OCI-M2 (cell line): ENCODE data around the gene CDH23.
"Not testable (repeated sequence)": the region's sequence is repeated elsewhere in the genome, so short reads cannot be mapped to it uniquely, and the experiment has no call there.

Experiments
- DNase-seq: peaks from one replicate; lab custom pipeline; 2025; ENCODE audit not compliant: unreplicated experiment; lab: John Stamatoyannopoulos, UW

The CDH23 gene

DNA sequence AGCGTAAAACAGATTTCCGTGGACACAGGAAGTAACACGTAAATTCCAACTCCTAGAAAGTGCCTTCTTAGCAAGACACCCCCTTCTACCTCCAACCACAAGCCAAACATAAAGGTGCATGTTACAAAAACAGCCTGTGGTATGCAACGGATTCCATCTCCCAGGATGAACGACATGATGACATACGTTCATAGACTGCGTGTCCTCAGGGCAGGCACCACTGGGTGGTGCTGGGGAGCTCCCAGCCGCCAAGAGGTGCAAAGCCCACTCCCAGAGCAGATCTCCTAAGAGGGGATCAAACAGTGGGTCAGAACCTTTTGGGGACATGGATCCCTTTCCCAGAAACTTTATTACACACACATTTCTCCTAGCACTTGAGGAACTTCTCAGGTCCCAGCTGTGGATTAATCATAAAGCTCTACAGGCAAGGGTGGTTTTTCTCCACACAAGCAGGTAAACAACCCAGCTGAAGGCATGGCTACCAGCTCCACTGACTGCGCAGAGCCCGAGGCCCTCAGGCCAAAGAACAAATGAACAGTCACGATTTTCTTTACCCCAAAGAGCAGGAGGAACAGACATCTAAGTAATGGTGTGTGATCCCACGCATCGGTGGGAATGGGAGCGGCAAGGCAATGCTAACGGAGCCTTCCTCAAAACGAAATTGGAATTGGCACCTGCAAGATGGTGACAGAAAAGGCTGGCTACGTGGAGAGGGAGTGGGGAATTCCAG, 440.5 kb downstream of the CDH23 start:
- DNase-seq, result no peak

DNA sequence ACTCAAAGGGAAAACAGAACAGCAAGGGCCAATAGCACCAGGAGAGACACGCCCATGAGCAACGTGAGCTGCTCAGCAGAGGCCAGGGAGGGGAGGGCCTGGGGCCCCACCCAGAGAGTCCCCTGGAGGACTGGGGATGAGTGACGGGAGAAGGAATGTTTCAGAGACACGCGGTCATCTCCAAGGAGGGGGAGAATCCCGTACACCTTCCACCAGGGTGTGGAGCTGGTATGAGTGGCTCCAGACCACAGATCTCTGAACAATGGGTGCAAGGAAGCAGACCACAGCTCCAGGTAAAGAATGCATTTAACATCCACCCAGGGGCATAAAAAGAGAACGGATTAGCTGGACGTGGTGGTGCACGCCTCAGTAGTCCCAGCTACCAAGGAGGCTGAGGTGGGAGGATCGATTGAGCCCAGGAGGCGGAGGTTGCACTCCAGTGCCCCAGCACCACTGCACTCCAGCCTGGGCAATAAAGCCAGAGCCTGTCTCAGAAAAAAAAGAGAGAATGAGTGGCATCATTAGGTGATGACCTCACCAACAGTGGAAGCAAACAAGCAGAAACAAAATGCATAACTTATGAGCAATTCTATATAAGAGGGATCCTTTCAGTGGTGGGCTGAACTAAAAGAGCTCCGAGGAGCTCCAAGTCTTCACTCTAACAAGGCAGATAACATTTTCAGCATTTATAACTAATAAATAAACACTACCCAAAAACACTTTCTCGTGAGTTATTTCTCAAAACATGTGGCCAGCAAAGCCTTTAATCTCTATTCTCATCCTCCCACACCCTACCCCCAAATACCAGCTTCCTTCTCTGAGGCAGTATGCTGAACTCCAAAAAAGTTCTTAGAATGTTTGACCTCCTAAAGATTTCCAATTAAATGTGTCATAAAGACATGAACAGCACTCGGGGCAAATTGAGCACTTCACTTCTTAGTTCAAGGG, 441.8 kb downstream of the CDH23 start:
- no peak for DNase-seq

DNA sequence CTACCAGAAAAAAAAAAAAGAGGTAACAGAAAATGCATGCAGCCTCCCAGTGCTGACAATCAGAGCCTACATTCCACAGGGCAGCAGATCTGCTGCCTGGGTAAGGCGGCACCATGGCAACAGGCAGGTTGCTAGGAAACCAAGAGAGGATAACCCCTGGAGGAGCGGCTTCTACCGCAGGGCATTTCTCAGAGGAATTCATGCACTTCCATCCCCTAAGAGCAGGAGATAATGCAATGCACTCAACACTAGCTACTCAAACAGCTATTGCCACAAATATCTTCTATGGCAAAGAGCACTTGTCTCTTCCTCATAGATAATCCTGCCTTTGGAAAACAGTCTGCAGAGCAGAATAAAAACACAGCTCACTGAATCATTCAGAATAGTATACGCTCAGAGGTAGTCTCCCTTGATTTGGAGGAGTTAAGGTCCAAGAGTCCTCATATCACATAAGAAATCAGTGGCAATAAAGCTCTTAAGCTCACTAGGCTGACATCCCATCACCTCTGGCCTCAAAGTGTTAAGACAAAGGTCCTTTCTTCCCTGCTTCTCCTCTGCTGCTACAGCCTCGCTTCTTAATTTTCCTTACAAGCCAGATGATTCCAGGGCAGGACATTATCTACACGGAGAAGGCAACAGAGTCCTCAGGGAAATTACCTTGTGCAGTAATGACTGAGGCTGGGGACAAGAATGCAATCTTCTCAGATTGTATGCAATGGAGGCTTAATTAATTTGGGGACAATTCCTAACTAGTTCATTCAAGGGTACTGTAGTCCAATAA, 443.6 kb downstream of the CDH23 start:
- no peak for DNase-seq

DNA sequence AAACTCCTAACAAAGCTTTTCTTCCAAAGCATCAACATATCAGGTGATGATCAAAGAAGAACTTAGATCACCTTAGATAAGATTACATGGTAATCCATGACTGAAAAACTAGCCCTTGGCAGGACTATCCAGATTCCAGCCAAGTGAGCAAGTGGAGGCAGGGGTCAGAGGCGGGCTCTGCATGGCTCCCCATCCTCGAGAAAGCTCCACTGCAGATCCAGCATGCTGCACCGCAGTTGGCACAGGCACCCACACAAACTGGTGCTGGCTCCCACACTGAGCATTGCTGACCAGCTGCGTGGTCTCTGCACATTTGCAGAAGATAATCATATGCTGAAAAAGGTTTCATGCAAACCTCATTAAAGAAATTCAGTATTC, 444.2 kb downstream of the CDH23 start:
- DNase-seq, result no peak

DNA sequence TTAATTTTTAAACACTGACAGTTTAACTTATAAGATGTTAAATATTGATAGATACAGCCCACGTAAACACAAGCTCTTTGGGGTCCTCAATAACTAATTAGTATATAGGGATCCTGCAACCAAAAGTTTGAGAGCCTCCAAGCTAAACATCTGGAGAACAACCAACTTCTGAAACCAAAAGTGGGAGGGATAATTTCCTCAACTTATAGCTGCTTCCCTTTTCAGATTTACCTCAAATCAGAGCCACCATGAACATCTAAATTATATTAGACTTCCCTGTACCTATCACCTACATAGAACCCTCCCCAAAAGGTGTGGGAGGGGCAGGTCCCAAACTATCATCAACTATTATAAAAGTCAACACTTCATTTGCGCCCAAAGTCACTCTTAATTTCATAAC, 445.7 kb downstream of the CDH23 start:
- no peak for DNase-seq

DNA sequence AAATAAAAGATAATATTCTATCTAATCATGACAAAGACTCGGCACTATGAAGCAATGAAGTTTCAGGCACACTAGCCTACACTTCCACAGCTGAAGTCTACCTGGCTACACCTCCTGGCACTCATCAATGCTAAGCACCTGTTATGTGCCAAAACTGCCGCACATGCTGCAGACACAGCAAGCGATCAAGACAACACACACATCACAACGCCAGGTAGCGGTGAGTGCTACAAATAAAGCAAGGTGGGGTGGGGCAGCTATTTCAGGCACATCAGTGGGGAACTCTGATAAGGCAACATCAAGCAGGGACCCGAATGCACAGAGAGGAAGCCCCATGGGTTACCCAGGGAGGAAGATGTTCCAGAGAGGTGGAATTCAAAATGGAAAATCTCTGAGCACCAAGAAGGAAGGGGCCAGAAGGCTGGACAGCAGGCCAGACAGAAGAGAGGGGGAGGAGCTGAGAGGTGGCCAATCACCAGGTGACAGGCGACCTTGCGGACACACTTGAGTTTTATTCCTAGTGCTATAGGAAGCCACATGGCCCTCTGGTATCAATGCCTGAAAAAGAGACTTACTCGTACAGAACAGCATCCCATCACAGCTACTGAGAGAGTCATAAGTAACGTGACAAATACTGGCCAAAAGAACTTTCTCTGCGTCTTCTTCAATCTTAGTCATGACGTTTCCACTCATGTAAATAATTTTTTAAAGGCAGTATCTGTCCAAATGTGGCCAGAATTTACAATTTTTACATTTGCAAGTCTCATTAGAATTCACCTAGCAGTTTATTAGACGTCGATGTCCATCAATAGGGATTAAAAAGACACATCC, 446.4 kb downstream of the CDH23 start:
- no peak for DNase-seq

DNA sequence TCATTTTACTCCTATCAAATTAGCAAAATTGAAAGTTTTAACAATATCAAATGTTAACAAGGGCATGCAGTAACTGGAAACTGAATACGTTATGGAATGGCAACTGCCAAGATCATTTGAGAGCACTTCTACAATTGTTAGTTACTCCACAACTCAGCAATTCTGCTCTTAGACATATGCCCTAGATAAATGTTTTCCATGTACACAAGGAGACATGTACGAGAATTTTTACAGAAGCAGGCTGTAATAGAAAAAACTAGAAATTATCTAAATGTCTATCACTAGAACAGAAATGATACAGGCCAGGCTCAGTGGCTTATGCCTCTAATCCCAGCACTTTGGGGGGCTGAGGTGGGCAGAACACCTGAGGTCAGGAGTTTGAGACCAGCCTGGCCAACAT, 447.4 kb downstream of the CDH23 start:
- no peak for DNase-seq

DNA sequence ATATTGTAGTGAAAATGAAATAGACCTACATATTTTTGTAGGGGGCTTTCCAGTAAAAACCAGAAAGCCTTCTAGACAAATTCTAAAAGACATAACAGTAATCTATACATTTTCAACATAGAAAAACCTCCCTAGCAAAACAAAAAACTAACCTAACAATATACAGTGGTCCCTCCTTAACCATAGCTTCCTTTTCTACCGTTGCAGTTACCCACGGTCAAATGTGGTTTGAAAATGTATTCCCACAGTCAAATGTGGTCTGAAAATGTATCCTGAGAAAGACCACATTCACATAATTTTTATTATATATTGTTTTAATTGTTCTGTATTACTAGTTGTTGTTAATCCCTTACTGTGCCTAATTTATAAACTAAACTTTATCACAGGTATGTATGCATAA, 448.0 kb downstream of the CDH23 start:
- no peak for DNase-seq

DNA sequence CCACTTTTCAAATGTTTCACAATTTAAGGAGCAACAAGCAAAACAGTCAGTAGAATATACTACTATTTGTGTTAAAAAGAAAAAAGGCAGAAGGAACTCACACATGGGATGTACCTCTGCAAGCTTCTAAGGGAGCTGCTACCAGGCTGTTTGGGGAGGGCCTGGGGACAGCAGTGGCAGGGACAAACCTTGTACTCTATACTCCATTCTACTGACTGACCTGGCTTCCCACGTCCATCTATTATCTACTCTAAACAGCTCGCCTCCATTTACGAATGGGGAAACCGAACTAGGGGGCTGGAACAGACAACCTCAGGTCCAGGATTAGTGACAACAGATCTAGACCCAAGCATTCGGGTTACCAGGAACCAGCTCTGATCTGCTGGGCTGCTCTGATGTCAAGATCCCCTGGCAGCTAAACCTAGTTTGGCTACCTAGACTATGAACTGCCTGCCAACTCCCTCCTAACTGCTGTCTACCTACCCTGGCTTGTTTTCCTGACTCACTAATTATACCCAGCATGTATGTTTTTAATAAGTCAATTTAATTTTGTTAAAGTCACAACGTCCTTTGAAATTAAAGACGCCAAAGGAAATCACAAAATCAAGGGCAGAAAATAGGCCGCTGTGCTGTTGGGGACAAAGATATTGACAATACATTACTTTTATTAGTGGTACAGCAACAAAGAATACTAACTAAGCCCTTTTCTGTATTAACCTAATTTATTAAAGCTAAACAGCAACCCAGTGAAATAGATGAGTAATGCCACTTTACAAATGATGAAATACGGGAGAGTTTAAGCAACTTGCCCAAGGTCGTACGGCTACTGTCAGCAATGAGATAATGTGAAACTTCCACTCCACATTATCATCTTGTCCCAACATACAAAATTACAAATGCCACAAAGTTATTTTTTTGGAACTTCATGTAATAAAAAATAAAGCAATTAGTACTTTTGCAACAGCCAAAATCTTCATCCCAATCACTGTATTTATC, 449.0 kb downstream of the CDH23 start:
- no peak for DNase-seq

DNA sequence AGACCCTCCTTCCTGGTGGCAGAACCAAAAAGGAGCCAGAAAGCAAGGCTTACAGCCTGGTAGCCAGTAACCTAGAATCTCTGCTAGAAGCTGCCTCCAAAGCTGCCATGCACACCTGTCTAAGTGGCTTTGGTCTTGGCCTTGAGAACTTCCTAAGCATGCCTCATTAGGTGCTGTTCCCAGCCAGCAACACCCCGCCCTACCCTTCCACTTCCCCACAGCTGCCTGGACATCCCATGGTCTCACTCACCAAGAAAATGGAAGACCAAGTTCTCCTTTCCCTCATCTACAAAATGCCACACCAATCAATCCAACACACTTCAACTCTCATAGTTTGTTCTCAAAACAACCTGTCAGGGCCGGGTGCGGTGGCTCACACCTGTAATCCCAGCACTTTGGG, 450.1 kb downstream of the CDH23 start:
- DNase-seq, result no peak

DNA sequence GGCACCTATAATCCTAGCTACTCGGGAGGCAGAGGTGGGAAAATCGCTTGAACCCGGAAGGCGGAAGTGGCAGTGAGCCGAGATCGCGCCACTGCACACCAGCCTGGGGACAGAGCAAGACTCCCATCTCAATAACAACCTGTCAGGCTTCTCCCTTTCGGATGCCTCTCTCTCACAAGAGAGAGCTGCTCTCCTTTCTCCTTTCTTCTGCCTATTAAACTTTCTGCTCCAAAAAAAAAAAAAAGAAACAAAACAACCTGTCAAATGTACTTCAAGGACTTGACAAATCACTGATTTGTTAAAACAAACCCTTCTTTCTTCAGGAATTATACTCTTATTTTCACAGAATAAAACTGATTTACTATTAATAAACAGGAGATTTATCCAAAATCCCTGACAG, 450.7 kb downstream of the CDH23 start:
- DNase-seq, result no peak

DNA sequence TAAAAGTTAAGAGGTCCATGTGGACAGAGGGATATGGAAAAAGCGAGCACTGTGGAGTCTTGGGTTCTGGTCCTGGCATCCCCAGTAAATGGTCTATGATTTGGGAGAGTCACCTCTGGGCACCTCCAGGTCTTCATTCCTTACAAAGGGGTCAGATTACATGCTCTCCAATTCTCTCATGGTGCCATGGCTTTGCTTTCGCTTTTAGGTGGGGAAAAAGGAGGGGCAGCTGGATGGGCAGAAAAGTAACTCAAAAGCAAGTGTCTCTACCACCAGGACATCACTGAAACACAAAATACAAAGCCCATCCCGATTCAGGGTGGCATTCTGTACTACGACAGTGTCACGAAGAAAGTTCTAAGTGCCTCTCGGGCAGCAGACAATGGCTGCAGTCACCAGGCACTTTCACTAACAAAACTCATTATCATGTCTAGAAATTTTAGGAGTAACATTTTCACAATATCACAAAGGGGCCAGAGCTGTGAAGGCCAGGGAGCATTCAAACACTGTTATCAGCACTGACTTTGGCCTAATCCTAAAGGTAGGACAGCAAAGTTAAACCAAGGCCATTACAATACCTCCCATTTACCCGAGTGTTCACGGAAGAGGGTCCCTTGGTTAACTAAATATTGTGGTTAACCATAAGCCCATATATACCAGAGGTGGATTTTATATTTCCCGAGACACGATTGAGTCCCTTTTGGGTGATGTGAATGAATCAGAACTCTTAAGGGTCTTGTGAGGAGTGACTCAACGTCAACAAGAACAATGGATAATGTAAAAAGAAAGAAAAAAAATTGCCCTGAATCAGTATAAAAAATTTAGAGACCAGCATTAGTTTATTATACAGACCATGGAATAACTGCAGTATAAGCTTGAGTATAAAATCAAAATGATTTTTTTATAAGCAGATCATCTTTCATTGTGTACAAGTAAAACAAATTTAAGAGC, 451.9 kb downstream of the CDH23 start:
- no peak for DNase-seq

DNA sequence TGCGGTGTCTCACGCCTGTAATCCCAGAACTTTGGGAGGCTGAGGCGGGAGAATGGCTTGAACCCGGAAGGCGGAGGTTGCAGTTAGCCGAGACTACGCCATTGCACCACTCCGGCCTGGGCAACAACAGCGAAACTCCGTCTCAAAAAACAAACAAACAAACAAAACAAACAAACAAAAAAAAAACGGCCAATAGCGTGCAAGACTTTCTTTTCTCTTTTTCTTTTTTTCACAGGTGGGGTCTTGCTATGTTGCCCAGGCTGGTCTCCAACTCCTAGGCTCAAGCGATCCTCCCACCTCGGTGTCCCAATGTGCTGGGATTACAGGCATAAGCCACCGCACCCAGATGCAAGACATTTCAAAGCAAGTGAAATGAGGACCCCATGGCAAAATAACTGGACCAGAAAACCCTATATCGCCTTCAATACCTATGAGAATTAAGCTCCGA, 452.8 kb downstream of the CDH23 start:
- no peak for DNase-seq

DNA sequence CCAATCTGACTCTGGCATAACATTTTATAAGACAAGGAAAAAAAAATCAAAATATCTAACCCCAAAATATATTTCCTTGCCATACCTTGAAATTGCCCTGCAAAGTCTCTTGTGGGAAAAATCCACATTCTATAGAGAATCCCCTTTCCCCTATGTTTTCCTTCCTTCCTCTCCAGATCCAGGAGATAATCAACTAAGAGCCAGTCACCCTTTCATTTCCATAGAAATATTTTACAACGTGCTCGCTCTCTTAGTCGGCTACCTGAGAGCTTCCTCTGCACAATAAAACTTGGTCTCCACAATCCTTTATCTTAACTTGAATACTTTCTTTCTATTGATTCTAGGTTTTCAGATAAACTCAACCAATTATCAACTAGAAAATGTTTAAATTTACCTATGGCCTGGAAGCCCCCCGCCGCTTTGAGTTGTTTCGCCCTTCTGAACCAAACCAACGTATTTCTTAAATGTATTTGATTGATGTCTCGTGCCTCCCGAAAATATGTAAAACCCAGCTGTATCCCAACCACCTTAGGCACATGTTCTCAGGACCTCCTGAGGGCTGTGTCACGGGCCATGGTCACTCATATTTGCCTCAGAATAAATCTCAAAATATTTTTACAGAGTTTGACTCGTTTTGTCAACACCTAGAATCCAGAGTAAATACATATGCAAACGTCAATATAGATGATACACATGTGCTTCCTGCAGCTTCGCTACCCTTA, 453.5 kb downstream of the CDH23 start:
- DNase-seq, result no peak

DNA sequence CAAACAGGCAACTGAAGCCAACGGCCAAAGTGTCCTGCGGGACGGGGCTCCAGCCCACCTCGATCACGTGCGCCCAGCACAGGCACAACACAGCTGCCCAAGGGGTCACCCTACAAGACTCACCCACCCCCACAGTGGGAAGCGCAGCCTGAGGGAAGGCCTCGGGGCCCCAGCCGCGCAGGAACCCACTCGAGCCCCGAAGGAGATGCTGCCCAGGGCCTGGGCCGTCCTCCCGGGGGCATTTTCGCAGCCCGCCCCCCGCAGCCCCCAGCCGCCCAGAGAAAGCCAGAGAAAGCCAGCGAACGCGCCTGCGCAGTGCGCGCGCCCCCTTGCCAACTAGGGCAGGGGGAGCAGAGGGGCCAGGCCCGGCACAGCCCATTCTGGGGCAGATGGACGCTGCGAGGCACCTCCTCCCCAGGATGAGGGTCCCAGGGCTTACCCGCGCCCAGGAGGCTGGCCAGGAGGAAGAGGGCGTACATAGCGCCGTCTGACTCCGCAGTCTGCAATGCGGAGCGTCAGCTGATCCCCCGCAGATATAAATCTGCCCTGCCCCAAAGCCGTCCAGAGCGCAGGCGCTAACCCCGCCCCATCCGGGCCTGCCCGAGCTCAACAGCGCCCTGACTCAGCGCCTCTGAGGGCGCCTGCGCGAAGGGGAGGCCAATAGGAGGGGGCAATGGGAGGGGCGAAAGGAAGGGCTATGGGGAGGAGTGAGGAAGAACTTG, 454.2 kb downstream of the CDH23 start, which contains the start of gene PSAP:
Gene PSAP, minus strand, starts transcription at position 509 of the 722 bp plus-strand sequence. Its CDS starts 30 bp downstream, at position 479.
- peak; percentile 66 for DNase-seq

DNA sequence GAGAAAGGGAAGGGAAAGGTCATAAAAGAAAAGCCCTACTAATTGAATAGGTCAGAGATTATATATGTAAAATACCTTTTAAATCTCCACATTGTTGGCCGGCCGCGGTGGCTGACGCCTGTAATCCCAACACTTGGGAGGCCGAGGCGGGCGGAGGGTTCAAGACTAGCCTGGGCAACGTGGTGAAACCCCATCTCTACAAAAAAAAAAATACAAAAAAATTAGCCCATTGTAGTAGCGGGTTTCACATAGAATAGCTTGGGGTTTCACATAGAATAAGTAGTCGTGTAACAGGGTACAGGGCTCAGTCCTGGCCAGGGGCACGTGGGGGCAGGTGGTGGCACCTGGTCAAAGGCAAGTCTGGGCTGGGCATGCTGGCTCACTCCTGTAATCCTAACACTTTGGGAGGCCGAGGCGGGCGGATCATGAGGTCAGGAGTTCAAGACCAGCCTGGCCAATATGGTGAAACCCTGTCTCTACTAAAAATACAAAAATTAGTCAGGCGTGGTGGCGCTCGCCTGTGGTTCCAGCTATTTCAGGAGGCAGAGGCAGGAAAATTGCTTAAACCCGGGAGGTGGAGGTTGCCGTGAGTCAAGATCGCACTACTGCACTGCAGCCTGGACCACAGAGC, 454.9 kb downstream of the CDH23 start:
- not testable (repeated sequence) for DNase-seq
